Measurements from ENCODE around the gene EDC3.
"Not testable (repeated sequence)": the region's sequence is repeated elsewhere in the genome, so short reads cannot be mapped to it uniquely, and the experiment has no call there.

Gene EDC3

DNA sequence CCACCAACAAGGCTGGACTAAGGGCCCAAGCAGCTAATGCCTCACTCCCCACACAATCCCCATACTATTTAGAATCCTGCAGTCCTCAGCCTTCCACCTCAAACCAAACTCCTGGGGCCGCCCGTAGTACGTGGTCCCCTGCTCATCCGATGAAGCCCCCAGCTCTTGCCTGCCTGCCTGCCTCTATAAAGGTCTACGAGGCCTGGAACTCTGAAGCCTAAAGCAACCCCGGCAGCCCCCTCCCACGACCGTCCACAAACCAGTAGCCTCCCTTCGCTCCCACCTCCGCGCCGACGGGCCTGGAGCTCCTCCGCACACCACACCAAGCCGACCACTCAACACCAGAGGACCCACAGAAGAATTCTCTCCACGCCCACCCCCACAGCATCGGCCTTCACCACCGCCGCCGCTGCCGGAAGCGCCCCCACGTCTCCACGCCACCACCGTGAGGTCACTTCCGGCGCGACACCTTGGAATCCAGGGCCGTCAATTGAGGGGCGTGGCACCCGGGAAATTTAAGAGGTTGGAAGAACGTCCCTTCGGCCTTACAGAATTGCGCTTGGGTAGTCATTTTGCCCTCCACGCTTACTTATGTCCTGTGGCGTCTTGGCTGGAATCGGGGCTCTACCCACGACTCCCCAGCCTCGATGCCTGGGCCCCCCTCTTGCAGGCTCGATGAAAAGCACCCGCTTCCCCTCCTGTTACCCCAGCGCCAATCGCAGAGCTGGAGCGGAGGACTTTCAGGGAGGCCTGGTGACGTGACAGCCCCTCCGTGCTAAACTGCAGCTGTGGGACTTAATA, at the start of gene EDC3:
TSS of gene EDC3 (minus strand) at position 428 of the 801 bp plus-strand sequence. CDS start 20,900 bp downstream, outside the sequence.
- DNase-seq (ENCODE audit: low read depth in 3 of 3), result peak; percentile 79 to 89 (median 84)

DNA sequence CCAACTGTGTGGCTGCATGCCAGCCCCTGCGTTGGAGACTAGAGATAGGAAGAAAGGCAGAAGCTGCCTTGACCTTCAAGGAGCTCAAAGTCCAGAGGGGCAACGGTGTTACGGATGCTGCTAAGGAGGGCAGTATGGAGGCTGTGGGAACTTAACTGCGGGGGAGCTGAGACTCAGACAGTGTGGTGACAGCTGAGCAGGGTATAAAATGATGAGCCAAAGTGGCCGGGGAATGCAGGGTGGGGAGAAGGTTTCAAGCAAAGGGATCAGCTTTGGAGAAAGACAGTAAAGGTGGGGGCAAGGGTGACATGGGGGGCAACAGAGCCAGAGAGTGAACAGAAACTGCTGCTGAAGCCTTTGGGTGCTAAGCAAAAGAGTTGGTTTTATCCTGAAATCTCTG, 46.6 kb upstream of the EDC3 start:
- DNase-seq (ENCODE audit: low read depth in 3 of 3), result no peak

DNA sequence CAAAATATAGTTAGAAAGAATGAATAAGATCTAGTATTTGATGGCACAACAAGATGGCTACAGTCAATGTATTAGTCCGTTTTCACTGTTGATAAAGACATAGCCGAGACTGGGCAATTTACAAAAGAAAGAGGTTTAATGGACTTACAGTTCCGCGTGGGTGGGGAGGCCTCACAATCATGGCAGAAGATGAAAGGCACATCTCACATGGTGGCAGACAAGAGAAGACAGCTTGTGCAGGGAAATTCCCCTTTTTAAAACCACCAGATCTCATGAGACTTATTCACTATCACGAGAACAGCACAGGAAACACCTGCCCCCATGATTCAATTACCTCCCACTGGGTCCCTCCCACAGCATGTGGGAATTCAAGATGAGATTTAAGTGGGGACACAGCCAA, 42.4 kb upstream of the EDC3 start:
- not testable (repeated sequence) for DNase-seq (ENCODE audit: low read depth in 3 of 3)

GRCh38 chr15:74735305-74735704, 39.5 kb upstream of the EDC3 start:
- no peak for DNase-seq (ENCODE audit: low read depth in 3 of 3)

DNA sequence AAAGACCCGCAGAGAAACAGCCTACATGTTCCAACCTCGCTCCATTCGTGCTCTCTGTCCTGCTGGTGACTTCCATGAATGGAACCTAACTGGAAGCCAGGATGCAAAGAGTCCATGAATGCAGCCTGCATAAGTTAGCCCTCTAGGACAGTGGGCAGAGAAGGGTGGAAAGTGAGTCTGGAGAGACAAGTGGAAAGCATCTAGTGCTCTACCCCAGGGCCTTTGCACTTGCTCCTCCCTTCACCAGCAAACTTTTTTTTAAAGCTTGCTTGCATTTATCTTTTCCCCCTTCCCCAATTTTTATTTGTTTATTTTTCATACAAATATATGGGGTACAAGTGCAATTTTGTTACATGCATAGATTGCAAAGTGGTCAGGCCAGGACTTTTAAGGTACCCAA, 37.4 kb upstream of the EDC3 start:
- no peak for DNase-seq (ENCODE audit: low read depth in 3 of 3)

- DNase-seq (ENCODE audit: low read depth in 3 of 3), result no peak
Measured at GRCh38 chr15:74732846-74733245, 37.0 kb upstream of the EDC3 start.

DNA sequence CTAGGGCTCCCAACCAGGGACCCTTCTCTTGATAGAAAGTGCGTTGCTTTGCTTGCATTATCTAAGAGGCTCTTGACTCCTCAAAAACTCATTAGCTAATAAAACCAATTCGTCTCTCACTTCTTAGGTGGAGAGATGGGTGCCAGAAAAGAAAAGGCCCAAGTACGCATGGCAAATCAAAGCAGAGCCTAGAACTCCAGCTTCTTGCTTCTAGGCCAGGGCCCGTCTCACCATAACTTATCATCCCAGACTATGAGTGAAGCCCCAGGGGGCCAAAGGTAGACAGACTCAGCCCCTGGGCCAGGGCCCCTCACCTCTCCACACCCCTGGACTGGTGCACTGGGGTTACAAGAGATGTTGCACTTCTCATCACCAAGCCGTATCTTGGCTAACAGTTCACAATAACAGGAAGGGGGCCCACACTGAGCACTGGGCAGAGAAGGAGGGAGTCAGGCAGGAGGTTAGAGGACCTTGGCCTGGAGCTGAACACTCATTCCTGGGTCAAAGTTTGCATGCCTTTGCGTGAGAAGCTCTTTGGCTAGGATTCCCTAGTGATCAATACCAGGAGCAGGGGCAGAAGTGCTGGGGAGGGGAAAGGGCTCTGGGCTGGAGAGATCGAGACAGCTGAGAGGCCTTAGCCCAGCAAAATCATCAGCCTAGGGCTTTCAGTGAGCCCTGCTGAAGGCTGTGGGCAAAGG, 34.9 kb upstream of the EDC3 start:
- DNase-seq (ENCODE audit: low read depth in 3 of 3), result no peak

- DNase-seq (ENCODE audit: low read depth in 3 of 3), result not testable (repeated sequence)
Measured at GRCh38 chr15:74729372-74729771, 33.5 kb upstream of the EDC3 start.

DNA sequence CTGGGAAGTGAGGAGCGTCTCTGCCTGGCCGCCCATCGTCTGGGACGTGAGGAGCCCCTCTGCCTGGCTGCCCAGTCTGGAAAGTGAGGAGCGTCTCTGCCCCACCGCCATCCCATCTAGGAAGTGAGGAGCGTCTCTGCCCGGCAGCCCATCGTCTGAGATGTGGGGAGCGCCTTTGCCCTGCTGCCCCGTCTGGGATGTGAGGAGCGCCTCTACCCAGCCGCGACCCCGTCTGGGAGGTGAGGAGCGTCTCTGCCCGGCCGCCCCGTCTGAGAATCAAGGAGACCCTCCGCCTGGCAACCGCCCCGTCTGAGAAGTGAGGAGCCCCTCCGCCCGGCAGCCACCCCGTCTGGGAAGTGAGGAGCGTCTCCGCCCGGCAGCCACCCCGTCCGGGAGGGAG, 32.9 kb upstream of the EDC3 start:
- not testable (repeated sequence) for DNase-seq (ENCODE audit: low read depth in 3 of 3)

DNA sequence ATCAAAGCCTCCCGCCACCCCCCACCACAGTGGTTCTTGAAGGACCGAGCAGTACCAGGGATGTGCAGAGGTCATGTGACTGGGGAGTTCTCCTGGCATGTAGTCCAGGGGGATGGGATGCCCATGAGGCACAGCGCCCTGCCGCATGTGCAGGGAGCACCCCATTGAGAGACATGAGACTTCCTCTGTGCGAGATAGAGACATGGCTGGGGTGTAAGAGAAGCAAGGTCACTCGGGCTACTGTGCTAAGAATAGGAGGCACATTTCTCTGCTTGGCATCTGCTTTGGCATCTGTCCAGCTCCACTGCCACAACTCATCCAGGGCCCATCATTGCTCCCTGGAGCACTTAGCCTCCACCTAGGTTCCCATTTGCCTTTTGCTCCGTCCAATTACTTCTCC, 31.9 kb upstream of the EDC3 start:
- DNase-seq (ENCODE audit: low read depth in 3 of 3), result no peak

GRCh38 chr15:74726774-74727164, 30.9 kb upstream of the EDC3 start:
- no peak for DNase-seq (ENCODE audit: low read depth in 3 of 3)

DNA sequence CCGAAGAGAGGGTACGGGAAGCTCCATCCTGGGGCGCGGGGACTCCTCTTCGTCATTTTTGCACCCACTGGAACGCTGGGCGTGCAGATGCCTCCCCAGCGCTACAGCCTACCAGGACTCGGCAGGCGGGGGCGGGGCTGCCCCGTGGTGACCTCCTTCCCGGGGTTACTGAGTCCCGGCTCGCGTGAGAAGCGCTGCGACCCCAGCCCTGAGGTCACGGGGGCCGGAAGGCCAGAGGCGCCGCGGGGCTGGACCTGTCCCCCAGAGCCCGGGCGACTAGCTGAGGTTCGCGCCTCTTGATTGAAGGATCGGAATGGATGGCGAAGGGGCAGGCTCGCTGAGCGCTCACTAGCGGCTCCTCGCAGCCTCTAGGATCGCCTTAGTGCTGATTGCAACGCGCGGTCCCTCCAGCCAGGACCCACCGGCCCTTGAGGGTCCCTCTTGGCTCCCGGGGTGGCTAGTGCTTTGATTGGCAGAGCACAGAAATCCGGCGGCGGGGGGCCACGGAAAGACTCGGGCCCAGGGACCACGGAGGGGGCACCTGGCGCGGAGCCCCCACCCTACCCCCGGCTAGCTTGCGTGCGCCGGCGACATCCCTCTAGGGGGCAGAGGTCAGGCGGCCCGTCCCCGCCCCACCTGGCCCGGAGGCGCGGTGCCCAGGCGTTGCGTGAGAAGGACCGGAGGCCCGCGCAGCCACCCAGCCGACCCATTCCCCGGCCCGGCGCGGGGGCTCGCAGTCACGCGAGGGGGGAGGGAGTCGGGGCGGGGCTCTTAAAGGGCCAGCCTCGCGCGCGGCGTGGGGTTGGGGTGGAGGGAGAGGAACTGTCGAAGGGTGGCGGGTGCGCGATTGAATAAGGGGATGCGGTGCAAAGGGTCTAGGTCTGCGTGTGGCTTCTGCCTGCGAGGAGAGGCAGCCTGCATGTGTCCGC, 30.3 kb upstream of the EDC3 start:
- DNase-seq (ENCODE audit: low read depth in 3 of 3), result peak in 2 of 3 experiments; percentile 31 to 57

GRCh38 chr15:74725225-74725774, 29.5 kb upstream of the EDC3 start, which contains the start of gene CYP1A1:
TSS of gene CYP1A1 (minus strand) at chr15:74725528. CDS start at chr15:74723097, 2,431 bp downstream.
- DNase-seq (ENCODE audit: low read depth in 3 of 3), result peak in 2 of 3 experiments; percentile 16 to 44

DNA sequence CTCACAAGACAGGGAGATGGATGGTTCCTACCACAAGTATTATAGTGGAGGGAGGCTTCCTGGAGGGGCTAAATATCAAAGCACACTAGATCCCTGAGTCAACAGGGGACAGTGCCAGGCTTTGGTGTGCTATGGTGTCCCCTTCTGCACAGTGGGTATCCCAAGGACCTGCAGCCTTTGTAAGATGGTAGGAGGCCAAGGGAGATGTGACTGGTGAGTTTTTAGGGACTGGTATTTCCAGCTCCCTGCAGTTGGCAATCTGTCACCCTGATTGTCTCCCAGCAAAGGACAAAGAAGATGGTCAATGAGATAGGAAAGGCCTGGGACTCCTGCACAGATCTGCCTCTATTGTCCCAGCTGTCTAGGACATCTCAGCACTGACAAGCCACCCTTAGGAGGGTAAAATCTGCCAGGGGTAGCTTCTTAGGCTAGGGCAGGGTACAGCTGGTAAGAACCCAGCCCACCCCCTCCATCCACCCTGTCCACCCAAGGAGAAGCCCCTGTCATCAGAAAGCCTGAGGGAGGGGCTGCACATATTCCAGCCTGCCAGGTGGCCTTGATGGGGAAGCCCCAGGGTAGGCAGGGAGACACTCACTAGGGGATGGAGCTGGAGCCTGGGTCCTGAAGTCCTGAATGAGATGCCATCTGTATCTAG, 28.9 kb upstream of the EDC3 start:
- DNase-seq (ENCODE audit: low read depth in 3 of 3), result no peak

DNA sequence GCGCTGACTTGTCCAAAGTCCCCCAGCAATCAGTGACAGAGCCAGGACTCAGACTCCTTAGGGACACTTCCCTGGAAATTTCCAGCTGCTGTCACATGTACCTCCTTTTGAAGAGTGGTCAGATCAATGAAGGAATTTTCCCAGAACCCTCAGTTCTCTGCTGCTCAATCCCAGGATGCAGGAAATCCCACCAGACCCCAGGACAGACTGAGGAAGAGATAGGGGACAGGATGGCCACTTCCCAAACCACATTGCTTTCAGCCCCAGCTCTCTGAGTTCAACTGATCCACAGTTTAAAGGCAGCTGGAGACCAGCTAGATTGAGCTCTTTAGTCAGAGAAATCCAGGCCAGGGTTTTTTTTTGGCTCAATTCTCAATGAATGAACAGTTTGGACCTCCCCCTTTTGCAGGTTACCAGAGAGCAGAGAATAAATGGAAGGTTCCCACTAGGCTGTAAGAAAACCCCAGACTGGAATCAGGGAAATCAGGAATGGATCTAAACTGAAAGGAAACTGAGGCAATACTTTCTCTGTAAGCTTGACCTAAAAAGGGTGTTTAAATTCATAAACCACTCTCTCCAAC, 28.0 kb upstream of the EDC3 start:
- no peak for DNase-seq (ENCODE audit: low read depth in 3 of 3)

DNA sequence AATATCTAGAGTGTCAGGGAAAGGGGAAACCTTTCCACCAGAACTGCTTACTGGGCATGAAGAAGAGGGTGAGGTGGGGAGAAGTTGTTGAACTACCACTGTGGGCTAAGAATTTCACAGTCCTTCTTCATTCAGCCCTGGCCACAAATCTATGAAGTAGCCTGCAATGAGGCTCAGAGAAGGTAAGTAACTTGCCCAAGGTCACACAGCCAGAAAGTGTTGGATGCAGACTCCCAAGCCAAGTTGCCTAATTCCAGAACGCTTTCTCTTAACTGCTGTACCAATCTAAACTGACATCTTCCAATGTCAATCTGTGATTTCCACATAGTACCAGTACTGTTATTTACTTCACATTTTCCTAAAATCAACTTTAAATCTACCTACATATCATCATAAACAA, 27.4 kb upstream of the EDC3 start:
- DNase-seq (ENCODE audit: low read depth in 3 of 3), result no peak

DNA sequence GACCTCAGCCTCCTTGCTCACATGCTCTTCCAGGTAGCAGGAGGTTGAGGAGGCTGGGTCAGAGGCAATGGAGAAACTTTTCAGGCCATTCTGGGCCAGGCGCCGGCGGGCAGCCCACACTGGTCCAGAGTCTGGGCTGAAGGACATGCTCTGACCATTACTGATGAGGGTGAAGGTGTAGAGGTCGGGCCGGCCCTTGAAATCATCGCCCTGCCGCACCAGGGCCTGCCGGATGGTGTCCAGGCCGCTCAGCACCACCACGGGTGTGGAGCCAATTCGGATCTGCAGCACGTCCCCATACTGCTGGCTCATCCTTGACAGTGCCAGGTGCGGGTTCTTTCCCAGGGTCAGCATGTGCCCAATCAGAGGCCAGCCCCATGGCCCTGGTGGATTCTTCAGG, 26.8 kb upstream of the EDC3 start:
- no peak for DNase-seq (ENCODE audit: low read depth in 3 of 3)

GRCh38 chr15:74716651-74717050, 20.8 kb upstream of the EDC3 start:
- no peak for DNase-seq (ENCODE audit: low read depth in 3 of 3)

GRCh38 chr15:74712311-74712710, 16.5 kb upstream of the EDC3 start:
- DNase-seq (ENCODE audit: low read depth in 3 of 3), result no peak

- no peak for DNase-seq (ENCODE audit: low read depth in 3 of 3)
Measured at GRCh38 chr15:74710319-74711094, 14.7 kb upstream of the EDC3 start.
